ENCODE measurements around the gene IFT80.
A peak's percentile ranks its signal among the peaks of the same experiment; 100 is the strongest.

Gene IFT80

DNA sequence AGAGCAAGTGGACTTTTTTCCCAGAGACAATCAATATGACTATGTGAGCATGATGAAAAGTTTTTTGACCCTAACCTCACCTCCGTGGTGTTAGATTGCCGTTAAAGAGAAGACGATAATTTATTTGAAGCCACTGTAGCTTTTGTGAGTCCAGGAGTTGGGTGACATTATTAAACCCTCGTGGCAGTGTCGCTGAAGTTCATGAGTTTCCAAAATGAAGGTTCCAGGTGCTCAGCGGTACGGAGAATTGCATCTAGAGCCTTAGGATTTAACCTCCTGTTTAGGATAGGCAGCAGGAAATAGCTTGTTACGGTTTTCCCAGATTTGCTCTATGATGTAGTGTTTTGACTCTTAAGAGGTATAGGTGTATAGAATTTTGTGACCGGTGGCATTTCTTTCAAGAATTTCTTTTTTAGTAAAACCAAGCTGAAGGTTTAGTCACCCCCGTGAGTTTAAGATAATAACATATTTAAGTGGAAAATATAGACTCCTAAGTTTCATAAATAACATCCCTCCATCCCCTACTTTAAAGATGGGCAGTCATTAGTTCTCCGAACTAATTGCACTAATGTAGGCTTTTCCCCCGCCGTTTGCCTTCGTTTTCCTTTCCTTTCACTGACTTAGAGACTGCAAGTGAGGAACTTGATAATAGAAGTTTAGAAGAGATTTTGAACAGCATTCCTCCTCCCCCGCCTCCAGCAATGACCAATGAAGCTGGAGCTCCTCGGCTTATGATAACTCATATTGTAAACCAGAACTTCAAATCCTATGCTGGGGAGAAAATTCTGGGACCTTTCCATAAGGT, 2.5 kb upstream of the IFT80 start:
- TF ChIP-seq EZH2phosphoT487 (IDR thresholded peaks at IDR 0.05; ENCODE audit: borderline replicate concordance, low read length) = no peak
- TF ChIP-seq, protein P1, sequence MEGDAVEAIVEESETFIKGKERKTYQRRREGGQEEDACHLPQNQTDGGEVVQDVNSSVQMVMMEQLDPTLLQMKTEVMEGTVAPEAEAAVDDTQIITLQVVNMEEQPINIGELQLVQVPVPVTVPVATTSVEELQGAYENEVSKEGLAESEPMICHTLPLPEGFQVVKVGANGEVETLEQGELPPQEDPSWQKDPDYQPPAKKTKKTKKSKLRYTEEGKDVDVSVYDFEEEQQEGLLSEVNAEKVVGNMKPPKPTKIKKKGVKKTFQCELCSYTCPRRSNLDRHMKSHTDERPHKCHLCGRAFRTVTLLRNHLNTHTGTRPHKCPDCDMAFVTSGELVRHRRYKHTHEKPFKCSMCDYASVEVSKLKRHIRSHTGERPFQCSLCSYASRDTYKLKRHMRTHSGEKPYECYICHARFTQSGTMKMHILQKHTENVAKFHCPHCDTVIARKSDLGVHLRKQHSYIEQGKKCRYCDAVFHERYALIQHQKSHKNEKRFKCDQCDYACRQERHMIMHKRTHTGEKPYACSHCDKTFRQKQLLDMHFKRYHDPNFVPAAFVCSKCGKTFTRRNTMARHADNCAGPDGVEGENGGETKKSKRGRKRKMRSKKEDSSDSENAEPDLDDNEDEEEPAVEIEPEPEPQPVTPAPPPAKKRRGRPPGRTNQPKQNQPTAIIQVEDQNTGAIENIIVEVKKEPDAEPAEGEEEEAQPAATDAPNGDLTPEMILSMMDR (IDR thresholded peaks at IDR 0.05; ENCODE audit: low read depth, low read length, poor library complexity, severe bottlenecking) = no peak
- no peaks in the 10 kb centered on the region for H3K9me2 ChIP-seq (replicated peaks; ENCODE audit: control insufficient read depth, low read length)
- peaks cover 70% of the 10 kb centered on the region for H3K36me3 ChIP-seq (ENCODE audit: control insufficient read depth, low read length)
- peak overlapping the region; percentile 91 for H3K4me3 ChIP-seq (ENCODE audit: low read length)
- H3K27ac ChIP-seq (ENCODE audit: low read depth, low read length) = peak overlapping the region; percentile 87
- no peaks in the 10 kb centered on the region for H3K27me3 ChIP-seq (ENCODE audit: control insufficient read depth, low read length)
- peaks cover 35% of the 10 kb centered on the region for H3F3A ChIP-seq (ENCODE audit: control insufficient read depth, insufficient read depth)
- H3K79me2 ChIP-seq (ENCODE audit: control insufficient read depth, low read length) = peaks cover 99% of the 10 kb centered on the region
- peak overlapping the region; percentile 78 for H3K4me2 ChIP-seq (ENCODE audit: low read length)
- H3K4me1 ChIP-seq (ENCODE audit: control insufficient read depth, low read length) = peaks cover 60% of the 10 kb centered on the region
- no peaks in the 10 kb centered on the region for H3K9me3 ChIP-seq (ENCODE audit: control insufficient read depth, insufficient read depth, low read length)
- peaks cover 55% of the 10 kb centered on the region for H4K20me1 ChIP-seq (ENCODE audit: control insufficient read depth, insufficient read depth, low read depth, low read length)

DNA sequence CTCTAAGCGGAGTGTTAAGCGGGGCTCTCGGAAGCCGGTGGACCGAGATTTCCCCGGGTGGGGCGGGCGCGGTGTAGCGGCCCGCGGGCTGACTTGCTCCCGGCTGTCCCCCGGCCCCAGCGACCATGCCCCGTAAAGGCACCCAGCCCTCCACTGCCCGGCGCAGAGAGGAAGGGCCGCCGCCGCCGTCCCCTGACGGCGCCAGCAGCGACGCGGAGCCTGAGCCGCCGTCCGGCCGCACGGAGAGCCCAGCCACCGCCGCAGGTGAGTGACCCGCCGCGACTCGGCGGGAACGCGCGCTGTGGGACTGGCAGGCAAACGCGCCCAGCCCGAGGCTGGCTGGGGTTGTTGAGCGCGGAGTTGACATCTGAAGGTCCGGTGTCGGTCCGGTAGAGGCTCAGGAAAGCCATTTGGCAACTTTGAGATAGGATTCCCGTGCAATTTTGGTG, 1.7 kb upstream of the IFT80 start:
- TF ChIP-seq EZH2phosphoT487 (IDR thresholded peaks at IDR 0.05; ENCODE audit: borderline replicate concordance, low read length) = no peak
- TF ChIP-seq, protein P1 (IDR thresholded peaks at IDR 0.05; ENCODE audit: low read depth, low read length, poor library complexity, severe bottlenecking) = no peak
- peaks cover 60% of the 10 kb centered on the region for H3K4me1 ChIP-seq (ENCODE audit: control insufficient read depth, low read length)
- H4K20me1 ChIP-seq (ENCODE audit: control insufficient read depth, insufficient read depth, low read depth, low read length) = peaks cover 48% of the 10 kb centered on the region
- no peaks in the 10 kb centered on the region for H3K9me2 ChIP-seq (replicated peaks; ENCODE audit: control insufficient read depth, low read length)
- H3K79me2 ChIP-seq (ENCODE audit: control insufficient read depth, low read length) = peaks cover 98% of the 10 kb centered on the region
- H3K27me3 ChIP-seq (ENCODE audit: control insufficient read depth, low read length) = no peaks in the 10 kb centered on the region
- peak overlapping the region; percentile 87 for H3K27ac ChIP-seq (ENCODE audit: low read depth, low read length)
- H3K36me3 ChIP-seq (ENCODE audit: control insufficient read depth, low read length) = peaks cover 63% of the 10 kb centered on the region
- no peaks in the 10 kb centered on the region for H3K9me3 ChIP-seq (ENCODE audit: control insufficient read depth, insufficient read depth, low read length)
- H3K4me2 ChIP-seq (ENCODE audit: low read length) = peak overlapping the region; percentile 78
- H3K4me3 ChIP-seq (ENCODE audit: low read length) = peak overlapping the region; percentile 91
- H3F3A ChIP-seq (ENCODE audit: control insufficient read depth, insufficient read depth) = peaks cover 27% of the 10 kb centered on the region

DNA sequence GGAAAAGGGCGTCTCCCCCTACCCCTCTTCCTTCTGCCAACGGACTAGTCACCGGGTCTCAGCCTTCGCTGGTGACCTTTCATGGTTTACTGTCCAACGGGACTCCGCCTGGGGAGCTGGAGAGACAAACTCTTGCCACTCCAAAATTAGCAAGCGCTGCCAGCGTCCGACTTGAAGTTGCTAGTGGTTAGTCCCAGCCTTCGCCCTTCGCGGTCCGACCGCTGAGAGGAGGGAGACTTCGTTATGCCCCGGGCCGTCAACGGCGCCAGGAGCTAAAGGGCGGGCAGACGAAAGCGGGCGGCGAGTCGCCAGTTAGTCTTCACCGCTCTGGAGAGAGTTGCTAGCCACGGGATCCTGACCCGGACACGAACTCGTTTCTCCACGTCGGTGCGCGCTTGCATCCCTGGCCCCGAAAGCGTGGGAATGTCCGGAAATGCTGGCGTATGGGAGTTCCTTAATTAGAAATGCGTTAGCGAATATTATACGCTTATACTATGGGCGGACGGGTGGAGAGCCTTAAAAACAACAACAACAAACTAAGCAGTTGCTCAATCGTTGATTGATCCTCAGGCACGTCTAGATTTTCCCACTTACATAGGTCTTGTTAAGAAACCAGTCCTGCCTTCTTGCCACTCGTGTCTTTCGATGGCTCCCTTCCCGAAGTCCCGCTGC, 1.1 kb upstream of the IFT80 start:
- Histone ChIP-seq H3K4me2 (ENCODE audit: low read length) (peak overlapping the region; percentile 78), H3K9me3 (ENCODE audit: control insufficient read depth, insufficient read depth, low read length) (no peaks in the 10 kb centered on the region), H3K79me2 (ENCODE audit: control insufficient read depth, low read length) (peaks cover 98% of the 10 kb centered on the region), H4K20me1 (ENCODE audit: control insufficient read depth, insufficient read depth, low read depth, low read length) (peaks cover 43% of the 10 kb centered on the region), H3K36me3 (ENCODE audit: control insufficient read depth, low read length) (peaks cover 57% of the 10 kb centered on the region), H3F3A (ENCODE audit: control insufficient read depth, insufficient read depth) (peaks cover 22% of the 10 kb centered on the region), H3K4me1 (ENCODE audit: control insufficient read depth, low read length) (peaks cover 60% of the 10 kb centered on the region), H3K9me2 (replicated peaks; ENCODE audit: control insufficient read depth, low read length) (no peaks in the 10 kb centered on the region), H3K4me3 (ENCODE audit: low read length) (peak overlapping the region; percentile 91), H3K27ac (ENCODE audit: low read depth, low read length) (peak overlapping the region; percentile 87), H3K27me3 (ENCODE audit: control insufficient read depth, low read length) (no peaks in the 10 kb centered on the region)
- TF ChIP-seq EZH2phosphoT487 (IDR thresholded peaks at IDR 0.05; ENCODE audit: borderline replicate concordance, low read length) = no peak

DNA sequence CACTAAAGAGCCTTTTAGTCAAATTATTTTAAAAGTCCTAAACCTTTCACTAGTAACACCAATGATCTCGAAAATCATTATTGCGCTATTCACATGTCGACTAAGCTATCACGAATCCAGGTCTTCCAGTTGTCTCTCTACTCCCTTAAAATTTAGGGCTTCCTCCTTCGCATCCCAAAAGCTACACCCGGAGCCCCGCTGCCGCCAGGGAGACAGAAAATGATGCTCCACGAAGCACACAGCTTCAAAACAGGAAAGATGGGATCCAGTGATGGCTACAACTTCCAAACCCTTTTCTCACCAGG, 253 bp downstream of the IFT80 start:
- Histone ChIP-seq H3K9me2 (replicated peaks; ENCODE audit: control insufficient read depth, low read length) (no peaks in the 10 kb centered on the region), H4K20me1 (ENCODE audit: control insufficient read depth, insufficient read depth, low read depth, low read length) (peaks cover 31% of the 10 kb centered on the region), H3K4me3 (ENCODE audit: low read length) (peak overlapping the region; percentile 91), H3K27me3 (ENCODE audit: control insufficient read depth, low read length) (no peaks in the 10 kb centered on the region), H3K4me2 (ENCODE audit: low read length) (peak overlapping the region; percentile 78), H3K4me1 (ENCODE audit: control insufficient read depth, low read length) (peaks cover 55% of the 10 kb centered on the region), H3F3A (ENCODE audit: control insufficient read depth, insufficient read depth) (peaks cover 12% of the 10 kb centered on the region), H3K36me3 (ENCODE audit: control insufficient read depth, low read length) (peaks cover 47% of the 10 kb centered on the region), H3K9me3 (ENCODE audit: control insufficient read depth, insufficient read depth, low read length) (no peaks in the 10 kb centered on the region), H3K27ac (ENCODE audit: low read depth, low read length) (peak overlapping the region; percentile 87), H3K79me2 (ENCODE audit: control insufficient read depth, low read length) (peaks cover 97% of the 10 kb centered on the region)
- no peak for TF ChIP-seq EZH2phosphoT487 (IDR thresholded peaks at IDR 0.05; ENCODE audit: borderline replicate concordance, low read length)
- TF ChIP-seq, protein P1 (IDR thresholded peaks at IDR 0.05; ENCODE audit: low read depth, low read length, poor library complexity, severe bottlenecking) = no peak
